Body of pancreas (tissue), 4 donors: Measurements from ENCODE around the gene ACADS. TPM values are rescaled to one million over a fixed set of nuclear protein-coding genes. Genes with fewer than 3 reads are reported as not detected.
"Not testable (repeated sequence)": the region's sequence is repeated elsewhere in the genome, so short reads cannot be mapped to it uniquely, and the experiment has no call there.

Experiments
- ATAC-seq: fragments of 150-250 bp; one replicate; pipeline ENCODE4 v1.9.1; 2016
- DNase-seq, 4 donors: peaks; one replicate each; pipeline ENCODE4 v3.0.0-alpha.2; 2019
- H3K27ac ChIP-seq, 4 donors: fragments of 200-600 bp; sonication (generic); 1 replicate in 3 of 4; 2 replicates in 1 of 4; pipeline versions ENCODE4 v1.5.1 to v1.6.1; 2016 to 2019; ENCODE audit warnings: mild to moderate bottlenecking in 1 of 4, mixed read lengths in 1 of 4, moderate library complexity in 1 of 4
- H3K27me3 ChIP-seq, 2 donors: fragments of 200-600 bp; sonication (generic); one replicate each; pipeline ENCODE4 v1.6.0; 2016; ENCODE audit warnings: mild to moderate bottlenecking in 1 of 2
- H3K36me3 ChIP-seq, 2 donors: fragments of 200-600 bp; sonication (generic); replicated peaks in 1 of 2; 2 replicates each; pipeline ENCODE4 v1.5.1; 2016; ENCODE audit warnings: low read depth in 2 of 2; ENCODE audit not compliant: insufficient read depth in 1 of 2
- H3K4me1 ChIP-seq: fragments of 200-600 bp; sonication (generic); one replicate; pipeline ENCODE4 v1.6.0; 2016
- H3K4me3 ChIP-seq, 2 donors: fragments of 200-600 bp; sonication (generic); 1 replicate in 1 of 2; 2 replicates in 1 of 2; pipeline ENCODE4 v1.5.1; 2016 to 2019
- H3K9me3 ChIP-seq, 3 donors: fragments of 200-600 bp; sonication (generic); 1 replicate in 2 of 3; 2 replicates in 1 of 3; pipeline ENCODE4 v1.5.1; 2016
- POLR2A ChIP-seq, 3 donors: fragments of 450-650 bp; IDR thresholded peaks; one replicate each; pipeline ENCODE4 v1.6.1; 2016; ENCODE audit warnings: antibody characterized with exemption in 3 of 3, mild to moderate bottlenecking in 2 of 3
- WGBS, 2 donors: methylation state at CpG; one replicate each; pipeline ENCODE4 v1.1.5; 2017; 5-methylcytosine and 5-hydroxymethylcytosine counted together
- intact Hi-C: fragments of 100-400 bp; cut with DNase I; formaldehyde crosslinking; loops from one replicate; pipeline ENCODE4 v1.15.1; 2023
- total RNA-seq, 2 donors: library from RNA; depleted of rRNA; stranded (reverse); fragments of >200 nt; gene quantifications; one replicate each; pipeline ENCODE4 v1.1.0, GENCODE V29; 2016
- TF ChIP-seq, protein P1 (sequence below), 7 experiments: fragments of 450-650 bp in 4 of 7; fragments of 200-600 bp in 3 of 7; sonication (generic) in 3 of 7; IDR thresholded peaks; one replicate each; pipeline ENCODE4 v1.5.1; 2016 to 2019; ENCODE audit warnings: antibody characterized with exemption in 7 of 7

Gene ACADS
- total RNA-seq, 2 donors from 2014 or later = 33.5 to 55.0 TPM

GRCh38 chr12:120725151-120725658 is 421 bp upstream of the ACADS start:
- H3K27me3 ChIP-seq = no peaks in the 10 kb centered on the region
- ATAC-seq (no peak), DNase-seq (no peak)
- TF ChIP-seq, protein P1, sequence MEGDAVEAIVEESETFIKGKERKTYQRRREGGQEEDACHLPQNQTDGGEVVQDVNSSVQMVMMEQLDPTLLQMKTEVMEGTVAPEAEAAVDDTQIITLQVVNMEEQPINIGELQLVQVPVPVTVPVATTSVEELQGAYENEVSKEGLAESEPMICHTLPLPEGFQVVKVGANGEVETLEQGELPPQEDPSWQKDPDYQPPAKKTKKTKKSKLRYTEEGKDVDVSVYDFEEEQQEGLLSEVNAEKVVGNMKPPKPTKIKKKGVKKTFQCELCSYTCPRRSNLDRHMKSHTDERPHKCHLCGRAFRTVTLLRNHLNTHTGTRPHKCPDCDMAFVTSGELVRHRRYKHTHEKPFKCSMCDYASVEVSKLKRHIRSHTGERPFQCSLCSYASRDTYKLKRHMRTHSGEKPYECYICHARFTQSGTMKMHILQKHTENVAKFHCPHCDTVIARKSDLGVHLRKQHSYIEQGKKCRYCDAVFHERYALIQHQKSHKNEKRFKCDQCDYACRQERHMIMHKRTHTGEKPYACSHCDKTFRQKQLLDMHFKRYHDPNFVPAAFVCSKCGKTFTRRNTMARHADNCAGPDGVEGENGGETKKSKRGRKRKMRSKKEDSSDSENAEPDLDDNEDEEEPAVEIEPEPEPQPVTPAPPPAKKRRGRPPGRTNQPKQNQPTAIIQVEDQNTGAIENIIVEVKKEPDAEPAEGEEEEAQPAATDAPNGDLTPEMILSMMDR (IDR thresholded peaks at IDR 0.05) = no peak
- TF ChIP-seq POLR2A (IDR thresholded peaks at IDR 0.05) = no peak
- H3K9me3 ChIP-seq = no peaks in the 10 kb centered on the region
- H3K4me1 ChIP-seq = peaks cover 24% of the 10 kb centered on the region
- intact Hi-C loops = loop anchor here (10.0 kb wide), 1 partner anchor 140 kb away; the partner anchor contains the start of gene POP5
- H3K36me3 ChIP-seq = peaks cover 0 to 4% of the 10 kb centered on the region in 2 donors
- 23 to 34% methylated on average over 14 of the region's 14 CpGs for WGBS, 2 donors
- H3K27ac ChIP-seq = peak overlapping the region; percentile 48 to 87 (median 82)
- H3K4me3 ChIP-seq = peak overlapping the region in 1 of 2 donors; percentile 69

DNA sequence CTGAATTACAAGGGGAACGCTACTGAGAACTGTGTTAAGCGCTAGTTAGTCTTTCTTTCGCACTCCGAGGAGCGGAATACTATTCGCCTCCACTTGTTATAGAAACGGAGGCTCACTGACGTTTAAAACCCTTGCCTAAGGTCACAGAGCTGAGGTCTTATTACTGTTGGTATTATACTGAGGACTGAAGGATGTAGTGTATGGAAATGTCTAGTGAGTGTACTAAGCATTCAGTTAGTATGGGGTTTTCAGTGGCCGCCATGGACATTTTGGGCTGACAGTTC is 826 bp downstream of the ACADS start:
- Histone ChIP-seq H3K27ac (peak overlapping the region; percentile 48 to 87 (median 82)), H3K9me3 (no peaks in the 10 kb centered on the region), H3K4me3 (no peak overlapping the region), H3K36me3 (peaks cover 0 to 4% of the 10 kb centered on the region in 2 donors), H3K27me3 (no peaks in the 10 kb centered on the region), H3K4me1 (peaks cover 19% of the 10 kb centered on the region)
- ATAC-seq (no peak), DNase-seq (no peak)
- intact Hi-C loops = loop anchor here (10.0 kb wide), 1 partner anchor 142 kb away; the partner anchor contains the start of gene POP5
- TF ChIP-seq, protein P1 (IDR thresholded peaks at IDR 0.05) = no peak
- TF ChIP-seq POLR2A (IDR thresholded peaks at IDR 0.05) = no peak
- 40 to 77% methylated on average over 8 to 9 of the region's 9 CpGs for WGBS, 2 donors

DNA sequence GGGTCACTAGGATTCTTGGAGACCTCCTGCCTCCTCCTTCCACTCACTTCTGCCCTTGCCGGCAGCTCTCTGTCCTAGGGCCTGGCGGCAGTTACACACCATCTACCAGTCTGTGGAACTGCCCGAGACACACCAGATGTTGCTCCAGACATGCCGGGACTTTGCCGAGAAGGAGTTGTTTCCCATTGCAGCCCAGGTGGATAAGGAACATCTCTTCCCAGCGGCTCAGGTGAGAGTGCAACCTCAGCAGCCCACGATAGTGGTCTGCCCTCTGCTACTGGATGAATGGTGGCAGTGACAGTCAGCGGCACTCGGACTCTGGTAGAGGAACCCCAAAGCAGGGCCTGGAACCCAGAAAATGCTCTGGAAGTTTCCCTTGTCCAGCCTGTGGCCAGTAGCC is 1.3 kb downstream of the ACADS start:
- ATAC-seq = no peak
- TF ChIP-seq, protein P1 (IDR thresholded peaks at IDR 0.05) = no peak
- TF ChIP-seq POLR2A (IDR thresholded peaks at IDR 0.05) = no peak
- DNase-seq = no peak
- Histone ChIP-seq H3K27me3 (no peaks in the 10 kb centered on the region), H3K4me3 (no peak overlapping the region), H3K9me3 (no peaks in the 10 kb centered on the region), H3K27ac (no peak overlapping the region), H3K36me3 (peaks cover 0 to 4% of the 10 kb centered on the region in 2 donors), H3K4me1 (peaks cover 19% of the 10 kb centered on the region)
- 54 to 55% methylated on average over 3 to 9 of the region's 9 CpGs for WGBS, 2 donors
- intact Hi-C loops = loop anchor here (10.0 kb wide), 1 partner anchor 142 kb away; the partner anchor contains the start of gene POP5

GRCh38 chr12:120732198-120732597 is 6.6 kb downstream of the ACADS start:
- intact Hi-C loops, ATAC-seq, H3K4me1 ChIP-seq, H3K27me3 ChIP-seq, H3K27ac ChIP-seq, H3K36me3 ChIP-seq, H3K4me3 ChIP-seq, DNase-seq, H3K9me3 ChIP-seq: not testable (repeated sequence)
- 92 to 97% methylated on average over 6 to 25 of the region's 35 CpGs for WGBS, 2 donors

- H3K27ac ChIP-seq = no peak overlapping the region
These were observed 7.9 kb downstream of the ACADS start for GRCh38 chr12:120733574-120733973.

More at GRCh38 chr12:120733574-120733973, 7.9 kb downstream of the ACADS start:
- no peak for TF ChIP-seq POLR2A (IDR thresholded peaks at IDR 0.05)
- TF ChIP-seq, protein P1 (IDR thresholded peaks at IDR 0.05) = no peak
- intact Hi-C loops = no loop called here
- no peaks in the 10 kb centered on the region for H3K9me3 ChIP-seq
- H3K4me1 ChIP-seq = no peaks in the 10 kb centered on the region
- DNase-seq (no peak), ATAC-seq (no peak)
- 90 to 92% methylated on average over 3 of the region's 3 CpGs for WGBS, 2 donors
- H3K4me3 ChIP-seq = no peak overlapping the region
- no peaks in the 10 kb centered on the region for H3K27me3 ChIP-seq
- H3K36me3 ChIP-seq = no peaks in the 10 kb centered on the region
